ENCODE measurements around the gene ORC1. TPM values are rescaled to one million over a fixed set of nuclear protein-coding genes. Genes with fewer than 3 reads are reported as not detected.

The ORC1 gene
- total RNA-seq, 1 experiment from 2014 or later: 25.6 TPM

- Histone ChIP-seq H2AFZ (ENCODE audit: low read depth, low read length, poor library complexity, severe bottlenecking) (no peak overlapping the region), H3K4me3 (replicated peaks in 1 of 2; ENCODE audit: low read depth in 1 of 2, low read length in 2 of 2) (no peak overlapping the region), H3K4me1 (ENCODE audit: control insufficient read depth in 1 of 2, insufficient read depth in 2 of 2, low read length in 2 of 2) (no peaks in the 10 kb centered on the region), H3K9me3 (ENCODE audit: control insufficient read depth in 1 of 2, insufficient read depth in 1 of 2, low read depth in 1 of 2, low read length in 2 of 2) (no peaks in the 10 kb centered on the region), H3K79me2 (ENCODE audit: insufficient read depth, low read length) (no peaks in the 10 kb centered on the region), H3K27me3 (ENCODE audit: insufficient read depth, low read length) (no peaks in the 10 kb centered on the region), H3K9ac (ENCODE audit: low read length) (no peak overlapping the region), H3K27ac (ENCODE audit: low read depth, low read length) (no peak overlapping the region), H4K20me1 (ENCODE audit: insufficient read depth) (no peaks in the 10 kb centered on the region), H3K4me2 (ENCODE audit: low read length) (no peak overlapping the region), H3K36me3 (ENCODE audit: control insufficient read depth in 1 of 2, insufficient read depth in 2 of 2, low read length in 2 of 2) (peaks cover 10 to 13% of the 10 kb centered on the region in 2 experiments), H3K9me2 (ENCODE audit: insufficient read depth) (no peaks in the 10 kb centered on the region)
- intact Hi-C loops (cut with micrococcal nuclease): no loop called here
- ChIA-PET RAD21 (ENCODE audit: low non-redundant PET in 1 of 2, low total read pairs in 2 of 2, uncharacterized antibody in 2 of 2, unreplicated experiment in 2 of 2) (no interaction called here), POLR2A (no interaction called here), CTCF (no interaction called here)
- TF ChIP-seq SRF (IDR thresholded peaks at IDR 0.05; ENCODE audit: low read depth) (no peak), YY1 (IDR thresholded peaks at IDR 0.05; ENCODE audit: extremely low read depth, insufficient replicate concordance, low read depth, low read length) (no peak), MAX (IDR thresholded peaks at IDR 0.05) (no peak), ZBTB33 (IDR thresholded peaks at IDR 0.05; ENCODE audit: extremely low read depth, insufficient replicate concordance, low read length) (no peak), FOSL1 (IDR thresholded peaks at IDR 0.05; ENCODE audit: low read depth) (no peak), ATF3 (IDR thresholded peaks at IDR 0.05) (no peak)
- no TSS peak for BruUV-seq (replicated peaks)
- ATAC-seq: no peak
- no peak for DNase-seq (ENCODE audit: low read depth, low spot score)
These were observed 31.4 kb upstream of the ORC1 start for GRCh38 chr1:52435650-52436049.

- no peak overlapping the region for H3K4me3 ChIP-seq (replicated peaks in 1 of 2; ENCODE audit: low read depth in 1 of 2, low read length in 2 of 2)
- CTCF ChIA-PET: no interaction called here
- peaks cover 12 to 15% of the 10 kb centered on the region in 2 experiments for H3K36me3 ChIP-seq (ENCODE audit: control insufficient read depth in 1 of 2, insufficient read depth in 2 of 2, low read length in 2 of 2)
- no peak overlapping the region for H3K27ac ChIP-seq (ENCODE audit: low read depth, low read length)
- BruUV-seq (replicated peaks): no TSS peak
- no peaks in the 10 kb centered on the region for H3K9me2 ChIP-seq (ENCODE audit: insufficient read depth)
- H3K27me3 ChIP-seq (ENCODE audit: insufficient read depth, low read length): no peaks in the 10 kb centered on the region
- no peak for TF ChIP-seq EGR1 (IDR thresholded peaks at IDR 0.05; ENCODE audit: low read depth)
- TF ChIP-seq SP1 (IDR thresholded peaks at IDR 0.05; ENCODE audit: low read depth): no peak
- no peak for TF ChIP-seq ZFX (IDR thresholded peaks at IDR 0.05)
- no peak for TF ChIP-seq EZH2 (IDR thresholded peaks at IDR 0.05)
- TF ChIP-seq YY1 (IDR thresholded peaks at IDR 0.05; ENCODE audit: extremely low read depth, insufficient replicate concordance, low read depth, low read length): no peak
- TF ChIP-seq FOSL1 (IDR thresholded peaks at IDR 0.05; ENCODE audit: low read depth): no peak
- no peak for TF ChIP-seq JUND (IDR thresholded peaks at IDR 0.05)
- no peak for TF ChIP-seq SIN3A (IDR thresholded peaks at IDR 0.05; ENCODE audit: low read depth)
- no peak for TF ChIP-seq EZH2phosphoT487 (IDR thresholded peaks at IDR 0.05; ENCODE audit: borderline replicate concordance)
- TF ChIP-seq SRF (IDR thresholded peaks at IDR 0.05; ENCODE audit: low read depth): no peak
- TF ChIP-seq RAD21 (IDR thresholded peaks at IDR 0.05; ENCODE audit: low read depth): no peak
- no peak for TF ChIP-seq POLR2A (IDR thresholded peaks at IDR 0.05; ENCODE audit: borderline replicate concordance, extremely low read depth, insufficient read depth, insufficient read length)
- no peak for TF ChIP-seq ATF3 (IDR thresholded peaks at IDR 0.05)
- no peaks in the 10 kb centered on the region for H3K9me3 ChIP-seq (ENCODE audit: control insufficient read depth in 1 of 2, insufficient read depth in 1 of 2, low read depth in 1 of 2, low read length in 2 of 2)
- no peak overlapping the region for H2AFZ ChIP-seq (ENCODE audit: low read depth, low read length, poor library complexity, severe bottlenecking)
- RAD21 ChIA-PET (ENCODE audit: low non-redundant PET in 1 of 2, low total read pairs in 2 of 2, uncharacterized antibody in 2 of 2, unreplicated experiment in 2 of 2): no interaction called here
- H4K20me1 ChIP-seq (ENCODE audit: insufficient read depth): no peaks in the 10 kb centered on the region
- DNase-seq (ENCODE audit: low read depth, low spot score) (no peak), ATAC-seq (no peak)
- POLR2A ChIA-PET: no interaction called here
- no peak overlapping the region for H3K9ac ChIP-seq (ENCODE audit: low read length)
- no peaks in the 10 kb centered on the region for H3K4me1 ChIP-seq (ENCODE audit: control insufficient read depth in 1 of 2, insufficient read depth in 2 of 2, low read length in 2 of 2)
- no peaks in the 10 kb centered on the region for H3K79me2 ChIP-seq (ENCODE audit: insufficient read depth, low read length)
- no peak overlapping the region for H3K4me2 ChIP-seq (ENCODE audit: low read length)
- intact Hi-C loops (cut with micrococcal nuclease): no loop called here
These were observed 31.0 kb upstream of the ORC1 start for GRCh38 chr1:52435211-52435610.

All from HCT116 (cell line).